HG02884 (cell line): ENCODE results near the gene ZC3H10.
"Not testable (repeated sequence)": the region's sequence is repeated elsewhere in the genome, so short reads cannot be mapped to it uniquely, and the experiment has no call there.

ENCODE experiments used
- ATAC-seq: cut with Tn5 transposase; IDR thresholded peaks from one replicate; pipeline ENCODE4 v1.9.1; 2021; ENCODE audit warnings: mild to moderate bottlenecking, moderate library complexity; ENCODE audit not compliant: unreplicated experiment

ZC3H10 gene

GRCh38 chr12:56102683-56103065 is 15.4 kb upstream of the ZC3H10 start:
- no peak for ATAC-seq

GRCh38 chr12:56103066-56103711 is 14.9 kb upstream of the ZC3H10 start:
- no peak for ATAC-seq

- ATAC-seq, result no peak
These were observed 14.3 kb upstream of the ZC3H10 start for GRCh38 chr12:56103823-56104108.

- ATAC-seq, result peak; percentile 93
These were observed 13.8 kb upstream of the ZC3H10 start, which contains the start of gene PA2G4 for GRCh38 chr12:56104109-56104814. Gene PA2G4, plus strand, starts transcription at chr12:56104559. Its CDS starts 179 bp downstream, at chr12:56104738.

GRCh38 chr12:56104815-56105608 is 13.1 kb upstream of the ZC3H10 start:
- ATAC-seq, result peak; percentile 13

- ATAC-seq, result no peak
These were observed 12.5 kb upstream of the ZC3H10 start for GRCh38 chr12:56105609-56105902.

GRCh38 chr12:56107242-56107641 is 10.8 kb upstream of the ZC3H10 start:
- no peak for ATAC-seq

GRCh38 chr12:56110571-56110970 is 7.5 kb upstream of the ZC3H10 start:
- ATAC-seq, result no peak

GRCh38 chr12:56114084-56114483 is 4.0 kb upstream of the ZC3H10 start:
- ATAC-seq, result no peak

GRCh38 chr12:56115329-56115728 is 2.7 kb upstream of the ZC3H10 start:
- ATAC-seq, result no peak

- ATAC-seq, result peak; percentile 33
These were observed 1.6 kb upstream of the ZC3H10 start, which contains the start of gene RPL41 for GRCh38 chr12:56116267-56117081. Gene RPL41, plus strand, starts transcription at chr12:56116633.

- not testable (repeated sequence) for ATAC-seq
These were observed 872 bp upstream of the ZC3H10 start for GRCh38 chr12:56117082-56117706.

- no peak for ATAC-seq
These were observed 757 bp downstream of the ZC3H10 start for GRCh38 chr12:56118688-56119357.

GRCh38 chr12:56119361-56119796 is 1.3 kb downstream of the ZC3H10 start:
- ATAC-seq, result no peak

GRCh38 chr12:56120158-56120846 is 2.2 kb downstream of the ZC3H10 start:
- ATAC-seq, result no peak

GRCh38 chr12:56121204-56121870 is 3.3 kb downstream of the ZC3H10 start:
- no peak for ATAC-seq

- no peak for ATAC-seq
These were observed 4.6 kb downstream of the ZC3H10 start for GRCh38 chr12:56122637-56123036.

GRCh38 chr12:56124133-56124532 is 6.1 kb downstream of the ZC3H10 start:
- ATAC-seq, result no peak

- no peak for ATAC-seq
These were observed 8.7 kb downstream of the ZC3H10 start for GRCh38 chr12:56126732-56127239.
